ENCODE data around the gene SMIM9. TPM values are rescaled to one million over a fixed set of nuclear protein-coding genes. Genes with fewer than 3 reads are reported as not detected.

Gene SMIM9
- total RNA-seq, 2 experiments from 2014 or later, result 0.26 TPM; not detected in 1

GRCh38 chrX:154806837-154807501 is 27.5 kb downstream of the SMIM9 start:
- Mint-ChIP-seq H3K36me3 (no peaks in the 10 kb centered on the region), H3K4me3 (no peak overlapping the region)
- CTCF ChIA-PET, result no interaction called here

DNA sequence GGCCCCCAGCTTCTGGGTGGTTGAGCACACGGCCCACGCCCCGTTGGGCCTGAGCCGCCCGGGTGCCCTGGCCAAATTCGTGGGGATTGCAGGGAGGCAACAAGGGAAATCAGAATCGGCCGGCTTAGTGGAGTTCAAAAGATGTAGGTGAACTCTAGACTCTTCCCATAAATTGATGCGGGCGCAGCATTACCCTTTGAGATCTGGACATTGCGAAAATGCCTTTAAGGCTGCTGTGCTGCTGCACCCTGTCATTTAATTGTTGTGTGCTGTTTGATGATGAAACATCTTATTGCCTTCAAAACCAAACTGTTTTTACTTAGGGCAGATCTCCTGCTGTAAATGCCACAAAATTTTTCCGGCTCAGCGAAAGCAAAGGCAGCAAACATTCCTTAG is 28.8 kb downstream of the SMIM9 start:
- Mint-ChIP-seq H3K27me3 (no peaks in the 10 kb centered on the region), H3K9me3 (ENCODE audit: low read depth) (no peaks in the 10 kb centered on the region), H3K4me3 (peak overlapping the region; percentile 75), H3K27ac (peak overlapping the region; percentile 66), H3K4me1 (peaks cover 51% of the 10 kb centered on the region), H3K36me3 (peaks cover 2% of the 10 kb centered on the region)
- DNase-seq (no peak), ATAC-seq (no peak)
- CTCF ChIA-PET, result interaction anchor here (0.8 to 1.2 kb wide), 3 partner anchors 9 to 46 kb away, joined by 3 to 5 read pairs (median 3); no protein-coding TSS in a partner anchor

More at GRCh38 chrX:154806837-154807501, 27.5 kb downstream of the SMIM9 start:
- Mint-ChIP-seq H3K4me1 (peaks cover 42% of the 10 kb centered on the region), H3K27ac (no peak overlapping the region), H3K9me3 (ENCODE audit: low read depth) (no peaks in the 10 kb centered on the region), H3K27me3 (no peaks in the 10 kb centered on the region)
- ATAC-seq, result no peak
- no peak for DNase-seq

DNA sequence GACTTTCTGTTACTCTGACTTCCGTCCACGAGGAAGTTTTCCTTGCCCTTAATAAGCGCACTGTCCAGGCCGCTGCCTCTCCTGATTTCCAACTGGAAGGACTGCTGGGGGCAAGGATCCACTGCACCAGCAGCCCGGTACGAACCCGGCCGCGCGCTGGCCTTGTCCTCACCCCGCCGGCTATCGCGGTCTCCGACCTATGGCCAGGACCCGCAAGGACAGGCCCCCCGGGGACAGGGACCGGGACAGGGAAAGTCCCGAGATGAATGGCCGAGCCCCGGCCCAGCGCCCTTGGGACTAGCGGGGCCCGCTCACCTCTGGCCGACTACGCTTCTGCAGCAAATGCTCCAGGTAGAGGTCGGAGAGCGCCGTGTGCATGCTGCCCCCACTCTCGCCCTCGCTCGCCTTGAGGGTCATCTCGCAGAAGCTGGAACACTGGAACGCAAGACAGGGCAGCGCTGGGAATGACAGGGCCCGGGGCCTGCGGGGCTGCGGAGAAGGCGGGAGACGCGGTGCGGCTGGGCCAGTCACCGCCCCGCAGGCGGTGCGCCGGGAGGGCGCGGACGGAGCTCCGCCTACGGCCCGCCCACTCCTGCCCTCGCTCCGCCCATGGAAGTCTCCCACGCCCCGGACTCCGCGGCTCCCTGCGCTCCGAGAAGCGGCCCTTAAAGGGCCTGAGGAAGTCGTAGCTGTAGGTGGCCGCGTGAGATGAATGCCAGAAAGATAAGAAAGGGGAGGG is 29.3 kb downstream of the SMIM9 start, which contains the start of gene MPP1:
Gene MPP1, minus strand, starts transcription at position 529 of the 739 bp plus-strand sequence. Its CDS starts 112 bp downstream, at position 417.
- ATAC-seq, result peak; percentile 98
- Mint-ChIP-seq H3K36me3 (peaks cover 2% of the 10 kb centered on the region), H3K4me3 (peak within 1 kb of the TSS; percentile 75), H3K27ac (peak within 1 kb of the TSS; percentile 66), H3K27me3 (no peaks in the 10 kb centered on the region), H3K9me3 (ENCODE audit: low read depth) (no peaks in the 10 kb centered on the region), H3K4me1 (peaks cover 54% of the 10 kb centered on the region)
- CTCF ChIA-PET, result interaction anchor here (0.8 to 1.2 kb wide), 4 partner anchors 8 to 46 kb away, joined by 3 to 5 read pairs (median 3); no protein-coding TSS in a partner anchor
- DNase-seq, result peak; percentile 80

DNA sequence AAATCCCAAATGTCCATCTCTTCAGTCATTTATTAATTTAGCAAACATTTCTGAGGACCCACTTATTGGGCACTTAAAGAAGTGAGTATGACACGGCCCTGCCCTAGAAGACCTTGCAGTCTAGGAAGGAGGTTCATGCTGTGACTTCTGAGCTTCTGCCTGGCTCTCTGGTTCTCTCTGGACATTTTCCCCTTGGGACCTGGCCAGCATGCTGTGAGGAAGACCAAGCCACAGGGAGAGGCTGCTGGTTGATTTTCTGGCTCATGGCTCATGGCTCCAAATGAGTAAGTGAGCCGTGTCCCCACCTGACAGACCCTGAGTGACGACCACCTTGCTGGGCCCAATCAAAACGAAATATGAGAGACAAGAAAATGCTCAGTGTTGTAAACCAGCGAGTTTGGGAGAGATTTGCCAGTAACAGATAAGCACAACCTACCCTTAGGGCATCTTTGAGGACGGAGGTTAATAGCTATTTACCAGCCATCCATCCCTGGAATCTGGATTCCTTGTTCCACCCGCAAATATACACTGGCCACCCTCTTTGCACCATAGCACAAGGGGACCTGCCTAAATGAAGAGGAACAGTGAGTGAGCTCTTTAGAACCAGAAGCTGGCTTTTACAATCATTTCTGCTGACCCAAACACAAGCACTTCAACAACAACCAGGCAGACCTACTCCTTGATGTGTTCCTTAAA is 30.1 kb downstream of the SMIM9 start:
- DNase-seq, result no peak
- H3K4me1 Mint-ChIP-seq, result peaks cover 56% of the 10 kb centered on the region
- CTCF ChIA-PET, result interaction anchor here (0.8 to 1.2 kb wide), 2 partner anchors 40 to 42 kb away, joined by 3 read pairs; no protein-coding TSS in a partner anchor
- no peaks in the 10 kb centered on the region for H3K27me3 Mint-ChIP-seq
- H3K4me3 Mint-ChIP-seq, result peak overlapping the region; percentile 75
- ATAC-seq, result no peak
- no peaks in the 10 kb centered on the region for H3K9me3 Mint-ChIP-seq (ENCODE audit: low read depth)
- peak overlapping the region; percentile 40 for H3K27ac Mint-ChIP-seq
- H3K36me3 Mint-ChIP-seq, result peaks cover 3% of the 10 kb centered on the region

GRCh38 chrX:154802947-154803346 is 31.5 kb downstream of the SMIM9 start:
- Mint-ChIP-seq H3K27me3 (no peaks in the 10 kb centered on the region), H3K4me1 (peaks cover 62% of the 10 kb centered on the region), H3K27ac (peak overlapping the region; percentile 52), H3K9me3 (ENCODE audit: low read depth) (no peaks in the 10 kb centered on the region), H3K4me3 (peak overlapping the region; percentile 44), H3K36me3 (peaks cover 8% of the 10 kb centered on the region)
- CTCF ChIA-PET, result no interaction called here
- ATAC-seq, result no peak
- DNase-seq, result no peak

- DNase-seq, result no peak
- Mint-ChIP-seq H3K4me1 (peaks cover 67% of the 10 kb centered on the region), H3K9me3 (ENCODE audit: low read depth) (no peaks in the 10 kb centered on the region), H3K4me3 (no peak overlapping the region), H3K27me3 (no peaks in the 10 kb centered on the region), H3K27ac (peak overlapping the region; percentile 50), H3K36me3 (peaks cover 13% of the 10 kb centered on the region)
- no peak for ATAC-seq
- CTCF ChIA-PET, result no interaction called here
Measured at GRCh38 chrX:154800478-154801210, 33.8 kb downstream of the SMIM9 start.

- H3K4me1 Mint-ChIP-seq, result peaks cover 65% of the 10 kb centered on the region
- H3K4me3 Mint-ChIP-seq, result no peak overlapping the region
- no peaks in the 10 kb centered on the region for H3K9me3 Mint-ChIP-seq (ENCODE audit: low read depth)
- peaks cover 13% of the 10 kb centered on the region for H3K36me3 Mint-ChIP-seq
- DNase-seq (no peak), ATAC-seq (no peak)
- H3K27me3 Mint-ChIP-seq, result no peaks in the 10 kb centered on the region
- CTCF ChIA-PET, result interaction anchor here (0.9 to 1.5 kb wide), 2 partner anchors 10 to 36 kb away, joined by 3 to 5 read pairs; no protein-coding TSS in a partner anchor
- peak overlapping the region; percentile 86 for H3K27ac Mint-ChIP-seq
Measured at GRCh38 chrX:154799556-154800348, 34.7 kb downstream of the SMIM9 start.

DNA sequence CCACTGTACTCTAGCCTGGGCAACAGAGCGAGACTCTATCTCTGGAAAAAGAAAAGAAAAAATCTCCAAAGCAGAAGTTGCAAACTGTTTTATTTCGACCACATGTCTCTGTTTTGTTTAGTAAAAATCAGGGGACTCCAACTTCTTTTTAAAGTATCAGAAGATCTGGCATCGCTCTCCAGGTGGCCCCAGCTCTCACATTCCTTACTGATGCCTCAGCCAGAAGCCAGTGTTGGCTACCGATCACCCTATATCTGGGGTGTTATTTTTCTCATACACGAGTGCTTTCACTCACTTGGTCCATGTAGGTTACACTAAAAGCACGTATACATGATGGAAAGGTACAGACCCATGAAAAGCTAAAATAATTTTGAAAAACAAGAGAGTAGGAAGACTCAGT is 37.5 kb downstream of the SMIM9 start:
- H3K36me3 Mint-ChIP-seq, result peaks cover 14% of the 10 kb centered on the region
- H3K9me3 Mint-ChIP-seq (ENCODE audit: low read depth), result no peaks in the 10 kb centered on the region
- CTCF ChIA-PET, result interaction anchor here (1.0 kb wide), 1 partner anchor 8 kb away, joined by 3 read pairs; the partner anchor contains the start of gene MPP1
- H3K27me3 Mint-ChIP-seq, result no peaks in the 10 kb centered on the region
- DNase-seq, result no peak
- peaks cover 40% of the 10 kb centered on the region for H3K4me1 Mint-ChIP-seq
- no peak overlapping the region for H3K27ac Mint-ChIP-seq
- no peak overlapping the region for H3K4me3 Mint-ChIP-seq
- ATAC-seq, result no peak

GRCh38 chrX:154795016-154795415 is 39.4 kb downstream of the SMIM9 start:
- ATAC-seq (no peak), DNase-seq (no peak)
- H3K4me3 Mint-ChIP-seq, result no peak overlapping the region
- CTCF ChIA-PET, result no interaction called here
- H3K9me3 Mint-ChIP-seq (ENCODE audit: low read depth), result no peaks in the 10 kb centered on the region
- peaks cover 21% of the 10 kb centered on the region for H3K36me3 Mint-ChIP-seq
- H3K4me1 Mint-ChIP-seq, result peaks cover 24% of the 10 kb centered on the region
- H3K27ac Mint-ChIP-seq, result no peak overlapping the region
- no peaks in the 10 kb centered on the region for H3K27me3 Mint-ChIP-seq

DNA sequence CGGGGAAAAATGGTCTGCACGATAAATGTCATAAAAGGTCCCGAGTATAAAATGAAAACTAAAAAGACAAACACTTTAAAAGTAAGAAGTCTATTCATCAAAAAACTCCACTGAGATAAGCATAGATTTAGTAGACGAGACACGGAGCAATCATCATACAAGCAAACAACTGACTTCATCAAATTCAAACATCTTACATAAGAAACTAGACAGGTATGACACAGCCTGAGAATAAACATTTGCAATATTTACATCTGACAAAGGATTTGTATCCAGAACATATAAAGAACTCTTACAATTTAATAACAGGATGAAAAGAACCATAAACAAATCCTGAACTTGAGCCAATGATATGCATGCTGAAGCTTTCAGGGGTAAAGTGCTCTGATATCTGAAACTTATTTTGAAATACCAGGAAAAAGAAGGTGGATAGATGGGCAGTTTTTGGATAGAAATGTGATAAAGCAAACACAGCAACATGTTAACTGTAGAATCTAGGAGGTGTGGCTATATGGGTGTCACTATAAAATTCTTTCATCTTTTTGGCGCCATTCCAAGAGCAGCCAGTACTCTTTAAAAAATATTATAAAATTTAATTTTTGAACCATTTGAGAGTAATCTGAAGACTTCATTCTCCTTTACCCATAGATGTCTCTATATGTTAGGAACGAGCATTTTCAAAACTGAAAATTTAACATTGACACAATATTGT is 41.2 kb downstream of the SMIM9 start:
- H3K36me3 Mint-ChIP-seq, result peaks cover 24% of the 10 kb centered on the region
- H3K4me3 Mint-ChIP-seq, result no peak overlapping the region
- H3K9me3 Mint-ChIP-seq (ENCODE audit: low read depth), result no peaks in the 10 kb centered on the region
- CTCF ChIA-PET, result no interaction called here
- no peak for ATAC-seq
- no peak overlapping the region for H3K27ac Mint-ChIP-seq
- no peaks in the 10 kb centered on the region for H3K27me3 Mint-ChIP-seq
- no peak for DNase-seq
- H3K4me1 Mint-ChIP-seq, result peaks cover 8% of the 10 kb centered on the region

DNA sequence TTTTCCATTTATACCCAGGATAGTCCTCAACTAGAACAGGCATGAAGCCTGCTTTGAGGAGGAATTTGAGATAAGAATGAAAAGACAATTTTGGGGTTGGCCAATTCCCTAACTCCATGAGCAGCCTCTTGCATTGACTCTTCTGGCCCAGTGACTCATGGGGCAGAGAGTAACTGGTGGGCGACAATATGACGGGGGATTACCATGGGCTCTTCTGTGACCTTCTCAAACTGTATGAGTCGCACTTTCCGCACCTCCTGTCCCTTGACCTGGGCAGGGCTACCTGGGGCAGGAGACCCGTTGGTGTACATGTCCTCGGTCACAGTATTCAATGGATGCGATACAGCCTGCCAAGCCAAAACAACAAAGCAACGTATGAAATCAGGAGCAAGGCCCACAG is 42.5 kb downstream of the SMIM9 start:
- H3K27ac Mint-ChIP-seq, result no peak overlapping the region
- H3K4me3 Mint-ChIP-seq, result no peak overlapping the region
- no peak for ATAC-seq
- no peaks in the 10 kb centered on the region for H3K9me3 Mint-ChIP-seq (ENCODE audit: low read depth)
- H3K36me3 Mint-ChIP-seq, result peaks cover 28% of the 10 kb centered on the region
- CTCF ChIA-PET, result no interaction called here
- no peak for DNase-seq
- H3K4me1 Mint-ChIP-seq, result peaks cover 4% of the 10 kb centered on the region
- no peaks in the 10 kb centered on the region for H3K27me3 Mint-ChIP-seq

GRCh38 chrX:154791467-154791866 is 43.0 kb downstream of the SMIM9 start:
- Mint-ChIP-seq H3K27me3 (no peaks in the 10 kb centered on the region), H3K4me1 (peaks cover 2% of the 10 kb centered on the region), H3K4me3 (no peak overlapping the region), H3K9me3 (ENCODE audit: low read depth) (no peaks in the 10 kb centered on the region), H3K27ac (no peak overlapping the region), H3K36me3 (peaks cover 27% of the 10 kb centered on the region)
- CTCF ChIA-PET, result no interaction called here
- no peak for DNase-seq
- ATAC-seq, result no peak

All from activated CD8-positive, alpha-beta memory T cell treated with anti-CD3 and anti-CD28 coated beads, Interleukin-2, amount 10 ng/mL, durations not matched to agents 7 days and 5 days (primary cell).